Fibroblast of mammary gland (primary cell): ENCODE data around the gene ATXN7L3B.

Source experiments
- DNase-seq: peaks from one replicate; pipeline ENCODE4 v3.0.0-alpha.2; 2010; ENCODE audit warnings: low read depth
- H3K4me3 ChIP-seq: 2 replicates; pipeline ENCODE4 v1.5.1; 2011; ENCODE audit warnings: low read depth, mild to moderate bottlenecking, low read length, moderate library complexity; ENCODE audit not compliant: control insufficient read depth
- TF ChIP-seq, protein P1 (sequence below): conservative IDR thresholded peaks from 2 replicates; pipeline ENCODE4 v1.5.1; 2011; ENCODE audit warnings: low read depth, low read length, inconsistent platforms; ENCODE audit not compliant: control insufficient read depth, insufficient read depth

Gene ATXN7L3B

DNA sequence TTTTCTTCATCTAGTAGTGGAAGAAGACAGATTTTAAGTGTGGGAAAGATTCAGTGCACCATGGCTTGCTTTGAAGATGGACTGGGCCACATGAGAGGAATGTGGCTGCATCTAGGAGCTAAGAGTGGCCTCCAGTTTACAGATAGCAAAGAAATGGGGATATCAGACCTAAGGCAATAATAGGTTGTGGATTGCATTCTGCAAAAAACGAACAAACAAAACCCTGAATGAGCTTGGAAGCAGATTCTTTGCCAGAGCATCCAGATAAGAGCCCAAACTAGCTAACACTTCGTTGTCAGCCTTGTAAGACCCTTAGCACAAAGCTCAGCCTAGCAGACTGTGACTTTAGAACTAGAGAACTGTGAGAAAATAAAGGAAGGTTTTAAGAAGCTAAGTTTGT lies 9.6 kb downstream of the ATXN7L3B start:
- DNase-seq = no peak
- H3K4me3 ChIP-seq = no peak overlapping the region
- TF ChIP-seq, protein P1, sequence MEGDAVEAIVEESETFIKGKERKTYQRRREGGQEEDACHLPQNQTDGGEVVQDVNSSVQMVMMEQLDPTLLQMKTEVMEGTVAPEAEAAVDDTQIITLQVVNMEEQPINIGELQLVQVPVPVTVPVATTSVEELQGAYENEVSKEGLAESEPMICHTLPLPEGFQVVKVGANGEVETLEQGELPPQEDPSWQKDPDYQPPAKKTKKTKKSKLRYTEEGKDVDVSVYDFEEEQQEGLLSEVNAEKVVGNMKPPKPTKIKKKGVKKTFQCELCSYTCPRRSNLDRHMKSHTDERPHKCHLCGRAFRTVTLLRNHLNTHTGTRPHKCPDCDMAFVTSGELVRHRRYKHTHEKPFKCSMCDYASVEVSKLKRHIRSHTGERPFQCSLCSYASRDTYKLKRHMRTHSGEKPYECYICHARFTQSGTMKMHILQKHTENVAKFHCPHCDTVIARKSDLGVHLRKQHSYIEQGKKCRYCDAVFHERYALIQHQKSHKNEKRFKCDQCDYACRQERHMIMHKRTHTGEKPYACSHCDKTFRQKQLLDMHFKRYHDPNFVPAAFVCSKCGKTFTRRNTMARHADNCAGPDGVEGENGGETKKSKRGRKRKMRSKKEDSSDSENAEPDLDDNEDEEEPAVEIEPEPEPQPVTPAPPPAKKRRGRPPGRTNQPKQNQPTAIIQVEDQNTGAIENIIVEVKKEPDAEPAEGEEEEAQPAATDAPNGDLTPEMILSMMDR = no peak

DNA sequence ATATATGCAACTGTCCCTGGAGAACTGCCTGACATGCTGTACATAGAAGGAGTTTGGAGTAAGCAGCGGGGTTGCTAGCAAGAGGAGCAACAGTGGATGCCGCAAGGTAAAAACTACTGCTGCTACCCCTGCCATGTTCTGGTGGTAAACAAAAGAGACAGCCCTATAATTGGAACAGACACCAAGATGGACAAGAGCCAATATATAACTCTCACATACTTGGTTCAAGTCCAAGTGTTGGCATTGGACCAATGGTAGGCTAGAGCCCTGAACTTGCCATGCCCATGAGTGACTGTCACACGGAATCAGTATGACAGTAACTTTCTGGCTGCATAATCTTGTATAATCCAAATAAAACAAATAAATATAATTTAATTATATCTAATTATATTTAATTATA lies 13.7 kb downstream of the ATXN7L3B start:
- H3K4me3 ChIP-seq = no peak overlapping the region
- TF ChIP-seq, protein P1 = no peak
- no peak for DNase-seq

DNA sequence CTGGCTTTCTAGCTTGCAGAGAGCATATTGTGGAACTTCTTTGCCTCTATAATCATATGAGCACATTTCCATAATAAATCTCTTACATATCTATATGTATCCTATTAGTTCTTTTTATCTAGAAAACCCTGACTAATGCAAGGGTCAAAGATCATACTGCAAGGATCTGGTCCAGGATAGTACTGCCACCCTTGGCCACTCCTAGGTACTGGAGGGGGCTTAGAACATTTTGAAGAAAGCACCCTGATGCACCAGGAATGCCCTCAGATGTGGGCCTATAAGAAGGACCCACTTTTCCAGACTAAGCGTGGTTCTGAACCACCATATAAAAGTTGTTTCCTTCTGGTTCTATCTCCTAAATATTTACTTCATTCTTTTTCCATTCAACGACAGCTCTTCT lies 14.6 kb downstream of the ATXN7L3B start:
- no peak for DNase-seq
- H3K4me3 ChIP-seq = no peak overlapping the region
- TF ChIP-seq, protein P1 = no peak

DNA sequence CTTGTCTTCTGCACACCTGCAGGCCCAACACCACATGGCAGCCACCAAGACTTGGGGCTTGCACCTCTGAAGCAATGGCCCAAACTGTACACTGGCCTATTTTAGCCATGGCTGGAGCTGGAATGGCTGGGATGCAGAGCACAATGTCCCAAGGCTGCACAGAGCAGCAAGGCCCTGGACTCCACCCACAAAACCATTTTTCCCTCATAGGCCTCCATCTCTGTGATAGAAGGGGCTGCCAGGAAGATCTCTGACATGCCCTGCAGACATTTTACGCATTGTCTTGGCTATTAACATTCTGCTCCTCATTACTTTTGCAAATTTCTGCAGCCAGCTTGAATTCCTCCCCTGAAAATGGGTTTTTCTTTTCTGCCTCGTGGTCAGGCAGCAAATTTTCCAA lies 22.1 kb downstream of the ATXN7L3B start:
- DNase-seq = no peak
- no peak overlapping the region for H3K4me3 ChIP-seq
- TF ChIP-seq, protein P1 = no peak

DNA sequence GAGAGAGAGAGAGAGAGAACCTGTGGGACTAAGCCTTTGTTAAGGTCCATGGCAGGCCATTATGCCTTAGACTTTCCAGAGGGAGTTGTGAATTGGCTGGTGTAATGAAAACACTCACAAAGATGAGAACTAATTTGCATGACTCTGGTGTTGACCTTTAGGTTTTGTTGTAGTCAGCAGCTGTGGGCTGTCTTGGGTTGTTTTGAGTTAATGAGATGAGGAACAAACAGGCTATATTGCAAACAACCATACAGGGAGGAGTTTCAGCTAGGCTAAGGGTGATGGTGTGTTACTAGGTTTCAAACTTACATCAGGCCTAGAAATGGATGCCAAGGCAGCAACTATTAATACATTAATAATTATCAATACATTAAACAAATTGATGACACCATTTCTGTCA lies 26.3 kb downstream of the ATXN7L3B start:
- DNase-seq = no peak
- no peak overlapping the region for H3K4me3 ChIP-seq
- TF ChIP-seq, protein P1 = no peak

DNA sequence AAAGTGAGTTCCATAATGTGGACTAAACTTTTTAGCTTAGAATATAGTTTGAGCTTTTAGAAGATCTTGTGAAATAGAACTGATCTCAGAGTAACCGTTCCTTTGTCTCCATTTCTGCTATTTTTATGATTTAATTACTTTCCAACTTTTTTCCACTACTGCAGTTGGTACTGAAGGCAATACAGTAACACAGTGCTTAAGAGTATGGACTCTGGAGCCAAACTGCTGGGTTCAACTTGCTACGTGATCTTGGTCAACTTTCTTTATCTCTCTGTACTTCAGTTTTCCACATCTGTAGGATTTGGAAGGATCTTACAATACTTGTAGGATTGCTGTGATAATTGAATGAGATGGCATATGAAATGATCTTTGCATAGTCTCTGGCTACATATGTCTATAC lies 40.9 kb downstream of the ATXN7L3B start:
- H3K4me3 ChIP-seq = no peak overlapping the region
- TF ChIP-seq, protein P1 = no peak
- no peak for DNase-seq

DNA sequence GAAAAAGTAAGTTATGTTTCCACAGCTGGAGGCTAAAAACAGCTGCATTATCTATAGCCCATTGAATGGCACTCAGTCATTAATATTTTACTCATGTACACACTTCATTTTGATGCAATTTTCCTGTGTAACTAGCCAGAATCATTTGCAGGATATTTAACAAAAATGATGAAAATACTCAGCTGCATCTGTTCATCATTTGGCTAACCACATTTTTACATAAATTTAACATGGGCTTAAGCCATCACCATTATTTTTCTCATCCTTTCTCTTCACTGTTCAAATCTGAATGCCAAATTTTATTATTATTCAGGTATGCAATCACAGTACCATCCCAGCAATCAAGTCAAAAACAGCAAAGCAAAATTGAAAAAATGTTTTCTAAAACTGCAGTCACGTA lies 41.8 kb downstream of the ATXN7L3B start:
- TF ChIP-seq, protein P1 = no peak
- H3K4me3 ChIP-seq = no peak overlapping the region
- DNase-seq = no peak
